Measurements from ENCODE around the gene SPP2.

Gene SPP2

GRCh38 chr2:234096164-234096563 lies 45.7 kb downstream of the SPP2 start:
- no peak for DNase-seq

GRCh38 chr2:234098681-234099080 lies 48.2 kb downstream of the SPP2 start:
- DNase-seq, result no peak

GRCh38 chr2:234099266-234099665 lies 48.8 kb downstream of the SPP2 start:
- DNase-seq, result no peak

- no peak for DNase-seq
These were observed 50.2 kb downstream of the SPP2 start for GRCh38 chr2:234100686-234101085.

- DNase-seq, result no peak
These were observed 51.6 kb downstream of the SPP2 start for GRCh38 chr2:234102112-234102511.

GRCh38 chr2:234107861-234108260 lies 57.4 kb downstream of the SPP2 start:
- DNase-seq, result no peak

- DNase-seq, result no peak
These were observed 58.8 kb downstream of the SPP2 start for GRCh38 chr2:234109321-234109720.

GRCh38 chr2:234110219-234110618 lies 59.7 kb downstream of the SPP2 start:
- no peak for DNase-seq

- no peak for DNase-seq
These were observed 61.0 kb downstream of the SPP2 start for GRCh38 chr2:234111523-234111922.

GRCh38 chr2:234116010-234116409 lies 65.5 kb downstream of the SPP2 start:
- DNase-seq, result no peak

GRCh38 chr2:234121999-234122398 lies 71.5 kb downstream of the SPP2 start:
- no peak for DNase-seq

- DNase-seq, result no peak
These were observed 75.1 kb downstream of the SPP2 start for GRCh38 chr2:234125451-234126145.

GRCh38 chr2:234126146-234126470 lies 75.6 kb downstream of the SPP2 start:
- no peak for DNase-seq
